Effector CD4-positive, alpha-beta T cell (primary cell): ENCODE results near the gene PPM1D.

Source experiments
- DNase-seq: peaks from one replicate; pipeline ENCODE4 v3.0.0-alpha.2; 2020

The PPM1D gene

DNA sequence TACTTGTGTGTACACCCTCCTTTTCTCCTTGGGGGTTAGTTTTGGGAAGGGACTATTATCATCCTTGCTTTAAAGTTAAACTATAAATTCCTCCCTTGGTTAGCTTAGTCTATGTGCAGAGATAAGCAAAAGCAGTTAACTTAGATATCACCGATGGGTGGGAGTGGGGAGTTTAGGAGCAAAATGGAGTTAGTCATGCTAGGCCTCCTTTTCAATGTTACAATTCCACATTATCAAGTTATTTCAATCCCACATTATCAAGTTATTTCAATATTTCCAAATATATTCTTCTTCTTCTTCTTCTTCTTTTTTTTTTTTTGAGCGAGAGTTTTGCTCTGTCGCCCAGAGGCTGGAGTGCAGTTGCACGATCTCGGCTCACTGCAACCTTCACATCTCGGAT, 76.0 kb downstream of the PPM1D start:
- DNase-seq, result no peak

DNA sequence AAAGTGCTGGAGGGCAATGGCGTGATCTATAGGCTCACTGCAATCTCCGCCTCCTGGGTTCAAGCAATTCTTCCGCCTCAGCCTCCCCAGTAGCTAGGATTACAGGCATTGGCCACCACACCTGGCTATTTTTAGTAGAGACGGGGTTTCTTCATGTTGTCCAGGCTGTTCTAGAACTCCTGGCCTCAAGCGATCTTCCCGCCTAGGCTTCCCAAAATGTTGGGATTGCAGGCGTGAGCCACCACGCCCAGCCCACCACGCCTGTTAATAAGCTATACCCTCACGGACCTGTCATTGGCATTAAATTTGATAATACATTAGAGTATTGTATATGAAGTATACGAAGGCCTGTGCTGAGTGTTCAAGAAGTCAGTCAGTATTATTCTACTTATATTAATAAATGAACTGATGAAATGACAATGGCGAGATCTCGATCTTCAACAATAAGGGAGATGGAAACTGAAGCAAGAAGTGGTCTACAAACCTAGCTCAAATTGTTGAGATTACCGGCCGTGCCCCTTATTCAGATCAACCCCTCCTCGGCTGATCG, 76.8 kb downstream of the PPM1D start:
- DNase-seq, result no peak

DNA sequence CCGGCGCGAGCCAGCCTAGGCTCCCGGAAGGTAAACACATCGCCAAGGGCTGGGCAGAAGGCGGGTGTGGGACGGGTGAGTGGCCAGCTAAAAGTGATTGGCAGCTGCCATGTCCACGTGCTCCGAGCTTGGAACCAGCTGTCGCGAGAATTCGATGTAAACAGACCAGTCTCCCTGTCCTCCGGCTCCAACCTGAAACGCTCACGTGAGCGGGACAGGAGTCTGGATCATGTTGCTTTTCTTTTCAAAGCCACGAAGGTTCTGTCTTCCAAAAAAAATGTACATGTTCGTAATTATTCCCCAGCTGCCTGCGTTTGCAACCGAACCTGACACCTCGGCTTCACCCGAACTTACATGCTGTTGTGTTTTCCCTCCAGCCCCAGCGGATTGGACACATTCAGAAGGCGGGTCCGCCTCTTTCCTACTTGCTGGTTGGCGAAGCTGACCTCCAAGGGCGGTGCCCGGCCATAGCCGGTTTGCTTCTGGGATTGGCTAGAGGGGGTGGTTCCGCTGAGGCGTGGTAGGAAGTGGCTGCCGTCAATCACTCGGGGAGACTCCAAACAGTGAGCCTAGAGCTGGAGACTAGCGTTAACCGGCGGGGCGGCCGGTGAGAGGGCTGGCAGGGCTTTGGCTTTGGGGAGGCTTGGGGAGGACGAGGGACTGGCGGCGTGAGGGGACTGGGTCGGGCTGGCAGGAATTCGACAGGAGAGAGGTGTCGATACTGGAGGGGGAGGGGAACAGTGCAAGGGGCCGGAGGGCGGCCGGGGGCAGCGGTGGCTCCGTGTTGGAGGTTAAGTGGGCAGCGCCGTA, 77.5 kb downstream of the PPM1D start, which contains the start of gene BCAS3:
Gene BCAS3, plus strand, starts transcription at position 544 of the 810 bp plus-strand sequence.
- DNase-seq, result peak; percentile 96

DNA sequence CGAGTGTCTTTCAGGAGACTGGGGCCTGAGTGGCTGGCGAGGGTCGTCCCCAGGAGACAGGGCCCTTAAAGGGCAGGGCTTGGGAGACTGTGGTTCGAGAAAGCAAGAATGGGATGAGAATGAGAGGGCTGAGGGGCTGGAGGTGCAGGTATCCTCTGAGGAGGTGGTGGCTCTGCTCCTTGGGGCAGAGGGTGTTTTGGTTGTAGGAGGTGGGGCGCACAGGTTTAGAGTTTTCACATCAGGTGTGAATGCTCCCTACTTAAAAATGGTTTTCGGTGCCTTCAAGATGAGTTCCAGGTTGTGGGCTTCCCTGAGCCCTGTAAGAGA, 78.1 kb downstream of the PPM1D start:
- no peak for DNase-seq

DNA sequence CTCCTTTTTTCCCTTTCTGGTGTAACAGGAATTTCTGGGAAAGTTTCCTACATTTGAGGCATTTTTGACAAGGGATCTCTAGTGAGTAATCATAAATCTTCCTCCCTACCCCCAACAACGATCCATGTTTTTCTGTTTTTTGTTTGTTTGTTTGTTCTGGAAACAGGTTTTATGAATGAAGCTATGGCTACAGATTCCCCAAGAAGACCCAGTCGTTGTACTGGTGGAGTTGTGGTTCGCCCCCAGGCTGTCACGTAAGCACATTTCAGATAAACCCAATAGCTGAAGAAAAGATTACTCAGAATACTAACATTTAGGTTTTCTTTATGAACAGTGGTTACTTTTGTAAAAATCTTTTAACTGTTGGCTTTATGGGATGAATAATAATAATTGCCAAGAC, 79.3 kb downstream of the PPM1D start:
- no peak for DNase-seq

DNA sequence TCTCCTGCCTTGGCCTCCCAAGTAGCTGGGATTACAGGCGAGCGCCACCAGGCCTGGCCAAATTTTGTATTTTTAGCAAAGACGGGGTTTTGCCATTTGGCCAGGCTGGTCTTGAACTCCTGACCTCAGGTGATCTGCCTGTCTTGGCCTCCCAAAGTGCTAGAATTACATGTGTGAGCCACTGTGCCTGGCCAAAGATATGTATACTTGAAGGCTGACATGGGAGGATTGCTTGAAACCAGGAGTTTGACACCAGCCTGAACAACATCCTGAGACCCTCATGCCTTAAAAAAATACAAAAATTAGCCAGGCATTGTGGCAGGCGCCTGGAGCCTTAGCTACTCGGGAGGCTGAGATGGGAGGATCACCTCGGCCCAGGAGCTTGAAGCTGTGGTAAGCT, 80.8 kb downstream of the PPM1D start:
- DNase-seq, result no peak

DNA sequence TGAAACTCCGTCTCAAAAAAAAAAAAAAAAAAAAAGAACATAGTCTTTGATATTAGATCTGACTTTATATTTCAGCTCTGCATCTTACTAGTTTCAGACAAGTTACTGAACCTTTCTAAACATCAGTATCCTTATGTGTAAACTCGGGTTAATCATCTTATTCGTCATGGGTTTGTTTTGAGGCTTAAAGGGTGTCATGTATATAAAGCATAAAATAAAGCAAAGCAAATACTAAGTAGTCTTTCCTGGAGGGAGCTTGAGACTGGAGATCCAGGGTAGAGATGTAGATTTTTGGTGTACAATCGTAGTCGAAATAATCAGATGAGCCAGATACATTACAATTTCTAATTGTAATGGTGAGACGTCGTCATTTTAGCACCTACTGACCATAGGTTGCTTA, 85.4 kb downstream of the PPM1D start:
- DNase-seq, result no peak

DNA sequence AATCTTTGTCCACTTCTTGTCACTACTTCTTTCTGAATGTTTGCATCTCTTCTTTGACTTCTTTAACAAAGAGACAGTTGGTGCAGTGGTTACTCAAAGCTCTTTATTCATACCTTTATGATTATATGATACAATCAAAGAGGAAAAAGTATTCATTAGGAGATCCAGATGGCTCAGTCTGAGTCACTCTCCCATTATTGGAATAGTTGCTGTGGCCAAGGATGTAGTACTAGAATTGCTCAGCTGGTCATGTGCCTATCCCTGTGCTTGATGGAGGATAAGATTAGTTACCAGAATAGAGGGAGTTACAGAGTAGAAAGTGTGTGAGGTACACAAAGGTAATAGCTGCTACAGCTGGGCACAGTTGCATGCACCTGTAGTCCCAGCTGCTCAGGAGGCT, 96.0 kb downstream of the PPM1D start:
- DNase-seq, result no peak

DNA sequence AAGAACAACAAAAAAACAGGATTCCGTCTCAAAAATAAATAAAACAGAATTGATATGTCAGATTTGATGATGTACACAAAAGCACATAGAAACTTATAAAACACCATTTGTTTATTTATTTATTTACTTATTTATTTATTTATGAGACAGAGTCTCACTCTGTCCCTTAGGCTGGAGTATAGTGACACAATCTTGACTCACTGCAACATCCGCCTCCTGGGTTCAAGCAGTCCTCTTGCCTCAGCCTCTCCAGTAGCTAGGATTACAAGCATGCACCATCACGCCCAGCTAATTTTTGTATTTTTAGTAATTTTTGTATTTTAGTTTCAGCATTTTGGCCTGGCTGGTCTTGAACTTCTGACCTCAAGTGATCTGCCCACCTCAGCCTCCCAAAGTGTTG, 99.1 kb downstream of the PPM1D start:
- no peak for DNase-seq

DNA sequence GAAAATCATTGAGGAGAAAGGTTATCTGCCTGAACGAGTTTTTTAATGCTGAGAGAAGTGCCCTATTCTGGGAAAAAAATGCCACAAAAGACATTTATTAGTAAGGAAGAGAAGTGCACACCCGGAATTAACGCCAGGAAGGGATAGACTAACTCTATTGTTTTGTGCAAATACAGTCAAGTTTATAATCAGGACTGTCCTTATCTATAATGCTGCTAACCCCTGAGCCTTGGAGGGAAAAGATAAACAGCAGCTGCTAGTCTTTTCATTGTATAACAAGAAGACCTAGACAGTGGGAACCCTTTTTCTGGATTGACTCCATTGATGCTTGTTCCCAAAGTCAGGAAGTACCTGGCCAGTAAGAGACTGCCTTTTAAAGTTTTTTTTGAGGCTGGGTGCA, 104.2 kb downstream of the PPM1D start:
- DNase-seq, result no peak

DNA sequence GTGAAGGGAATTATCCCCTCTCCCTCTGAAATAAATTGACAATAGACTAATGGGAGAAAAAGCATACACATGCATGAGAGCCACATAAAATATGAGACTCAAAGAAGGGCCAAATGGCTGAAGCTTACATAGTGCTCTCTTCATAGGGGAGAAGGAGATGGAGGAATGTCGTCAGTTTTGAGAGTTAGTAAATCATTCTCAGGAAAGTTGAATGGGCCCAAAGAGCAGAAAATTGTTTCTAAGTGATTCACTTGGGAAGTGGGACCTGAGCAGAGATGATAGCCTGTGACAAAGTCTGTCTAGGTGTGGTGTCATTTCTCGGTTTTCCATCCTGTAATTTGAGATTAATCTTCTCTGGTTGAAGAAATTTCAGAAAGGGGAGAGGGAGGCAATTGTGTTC, 112.7 kb downstream of the PPM1D start:
- no peak for DNase-seq

DNA sequence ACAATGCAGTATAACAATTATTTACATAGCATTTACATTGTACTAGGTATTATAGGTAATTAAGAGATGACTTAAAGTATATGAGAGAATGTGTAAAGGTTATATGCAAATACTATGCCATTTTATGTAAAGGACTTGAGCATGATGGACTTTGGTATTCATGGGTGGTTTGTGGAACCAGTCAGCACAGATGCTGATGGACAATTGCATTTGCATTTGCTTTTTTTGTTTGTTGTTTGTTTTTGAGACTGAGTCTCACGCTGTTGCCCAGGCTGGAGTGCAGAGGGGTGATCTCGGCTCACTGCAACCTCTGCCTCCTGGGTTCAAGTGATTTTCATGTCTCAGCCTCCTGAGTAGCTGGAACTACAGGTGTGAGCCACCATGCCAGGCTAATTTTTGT, 113.6 kb downstream of the PPM1D start:
- DNase-seq, result no peak
